GM21825 (cell line): ENCODE results near the gene TRIOBP.
A peak's percentile ranks its signal among the peaks of the same experiment; 100 is the strongest.

ENCODE experiments used
- ATAC-seq: cut with Tn5 transposase; IDR thresholded peaks from one replicate; pipeline ENCODE4 v1.9.1; 2021; ENCODE audit warnings: mild to moderate bottlenecking, moderate library complexity; ENCODE audit not compliant: unreplicated experiment

Gene TRIOBP

GRCh38 chr22:37802310-37803194, 105.7 kb downstream of the TRIOBP start:
- no peak for ATAC-seq

- no peak for ATAC-seq
Measured at GRCh38 chr22:37803195-37803638, 106.4 kb downstream of the TRIOBP start.

- ATAC-seq: no peak
Measured at GRCh38 chr22:37803639-37804351, 106.9 kb downstream of the TRIOBP start.

GRCh38 chr22:37804352-37804880, 107.6 kb downstream of the TRIOBP start:
- ATAC-seq: no peak

- ATAC-seq: no peak
Measured at GRCh38 chr22:37804881-37805809, 108.3 kb downstream of the TRIOBP start.

- ATAC-seq: no peak
Measured at GRCh38 chr22:37805810-37806277, 109.0 kb downstream of the TRIOBP start.

GRCh38 chr22:37806409-37807333, 109.8 kb downstream of the TRIOBP start:
- no peak for ATAC-seq

- ATAC-seq: peak; percentile 84
Measured at GRCh38 chr22:37807410-37808293, 110.8 kb downstream of the TRIOBP start, which contains the start of gene GCAT. GCAT (plus strand) TSS chr22:37807934; CDS start chr22:37807968, 34 bp downstream.

GRCh38 chr22:37808294-37808657, 111.4 kb downstream of the TRIOBP start:
- no peak for ATAC-seq

GRCh38 chr22:37809672-37810333, 113.0 kb downstream of the TRIOBP start:
- no peak for ATAC-seq

- no peak for ATAC-seq
Measured at GRCh38 chr22:37811867-37812266, 115.0 kb downstream of the TRIOBP start.

- ATAC-seq: no peak
Measured at GRCh38 chr22:37812869-37813678, 116.2 kb downstream of the TRIOBP start.

- ATAC-seq: no peak
Measured at GRCh38 chr22:37815593-37815992, 118.7 kb downstream of the TRIOBP start.

GRCh38 chr22:37816543-37817180, 119.8 kb downstream of the TRIOBP start:
- no peak for ATAC-seq

GRCh38 chr22:37817705-37818408, 121.0 kb downstream of the TRIOBP start:
- ATAC-seq: no peak
